T-helper 1 cell treated with Interleukin-12 subunit alpha and Interleukin-12 subunit beta and Interleukin-4 antibody, amounts not matched to agents 30 μg/mL and 1 μg/mL, for 36 hours (primary cell): ENCODE measurements around the gene SECISBP2.

Experiments used
- H3K27ac Mint-ChIP-seq: one replicate; pipeline ENCODE4 v1.8.0; 2021; ENCODE audit warnings: mild to moderate bottlenecking, mixed read lengths
- H3K27me3 Mint-ChIP-seq: one replicate; pipeline ENCODE4 v1.8.0; 2021; ENCODE audit warnings: low read depth, mixed read lengths
- H3K36me3 Mint-ChIP-seq: one replicate; pipeline ENCODE4 v1.8.0; 2021; ENCODE audit warnings: low read depth, mixed read lengths
- H3K4me1 Mint-ChIP-seq: one replicate; pipeline ENCODE4 v1.8.0; 2021; ENCODE audit warnings: low read depth, mixed read lengths
- H3K4me3 Mint-ChIP-seq: one replicate; pipeline ENCODE4 v1.8.0; 2021; ENCODE audit warnings: mild to moderate bottlenecking, moderate library complexity, mixed read lengths
- H3K9me3 Mint-ChIP-seq: one replicate; pipeline ENCODE4 v1.8.0; 2021; ENCODE audit warnings: mixed read lengths

SECISBP2 gene

DNA sequence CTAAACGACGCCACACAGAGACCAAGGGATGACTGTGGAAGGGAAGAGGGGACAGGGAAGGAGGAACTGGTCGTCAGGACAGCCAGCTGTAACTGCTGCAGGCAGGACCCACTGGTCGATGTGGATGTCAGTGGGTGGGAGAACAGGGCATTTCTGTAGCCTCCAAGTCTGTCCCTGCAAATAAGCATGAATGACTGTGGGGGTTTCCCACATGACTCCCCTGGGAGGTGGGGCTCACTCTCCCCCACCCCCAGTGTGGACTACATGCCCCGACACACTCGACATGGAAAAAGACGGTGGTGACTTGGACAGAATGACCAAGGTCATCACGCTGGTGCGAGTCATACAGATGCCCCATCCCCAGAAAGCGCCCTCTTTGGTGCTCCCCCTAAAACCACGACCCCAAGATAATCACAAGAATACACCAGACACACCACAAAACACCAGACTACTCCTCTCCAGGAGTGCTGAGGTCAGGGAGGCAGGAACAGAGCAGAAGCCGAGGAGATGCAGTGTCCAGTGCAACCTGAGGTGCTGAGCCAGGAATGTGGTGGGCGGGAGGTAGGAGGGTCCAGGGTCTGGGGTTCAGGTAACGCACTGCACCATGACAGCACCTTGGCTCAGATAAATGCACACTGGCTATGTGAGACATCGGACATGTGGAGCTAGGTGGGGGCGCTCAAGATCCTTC lies 64.9 kb downstream of the SECISBP2 start:
- Mint-ChIP-seq H3K4me3 (no peak overlapping the region), H3K27me3 (no peaks in the 10 kb centered on the region), H3K9me3 (no peaks in the 10 kb centered on the region), H3K4me1 (peaks cover 37% of the 10 kb centered on the region), H3K36me3 (peaks cover 69% of the 10 kb centered on the region), H3K27ac (peak overlapping the region; percentile 63)

DNA sequence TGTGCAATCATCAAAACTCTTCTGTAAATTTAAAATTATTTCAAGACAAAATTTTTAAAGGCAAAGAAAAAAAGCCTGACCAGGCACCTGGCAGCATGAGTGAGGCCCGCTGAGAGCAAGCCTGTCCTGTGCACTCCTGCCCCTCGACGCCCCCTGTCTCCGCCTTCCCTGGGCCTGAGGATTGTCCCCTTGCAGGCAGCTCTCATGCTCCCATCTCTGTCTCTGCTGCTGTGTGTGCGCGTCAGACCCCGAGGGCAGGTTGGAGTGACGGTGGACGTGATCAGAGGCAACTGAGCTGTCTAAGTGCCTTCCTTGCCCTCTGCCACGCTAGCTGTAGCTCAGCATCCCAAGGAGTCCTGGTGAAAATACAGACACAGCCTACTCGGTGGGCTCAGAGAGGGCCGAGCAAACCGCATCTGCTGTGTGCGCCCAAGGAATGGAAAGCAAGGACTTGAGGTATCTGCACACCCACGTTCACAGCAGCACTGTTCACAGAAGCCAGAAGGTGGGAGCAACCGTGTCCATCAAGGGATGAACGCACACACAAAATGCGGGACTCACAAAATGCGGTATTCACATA lies 65.5 kb downstream of the SECISBP2 start:
- Mint-ChIP-seq H3K27me3 (no peaks in the 10 kb centered on the region), H3K27ac (peak overlapping the region; percentile 57), H3K36me3 (peaks cover 68% of the 10 kb centered on the region), H3K4me1 (peaks cover 35% of the 10 kb centered on the region), H3K4me3 (no peak overlapping the region), H3K9me3 (no peaks in the 10 kb centered on the region)

DNA sequence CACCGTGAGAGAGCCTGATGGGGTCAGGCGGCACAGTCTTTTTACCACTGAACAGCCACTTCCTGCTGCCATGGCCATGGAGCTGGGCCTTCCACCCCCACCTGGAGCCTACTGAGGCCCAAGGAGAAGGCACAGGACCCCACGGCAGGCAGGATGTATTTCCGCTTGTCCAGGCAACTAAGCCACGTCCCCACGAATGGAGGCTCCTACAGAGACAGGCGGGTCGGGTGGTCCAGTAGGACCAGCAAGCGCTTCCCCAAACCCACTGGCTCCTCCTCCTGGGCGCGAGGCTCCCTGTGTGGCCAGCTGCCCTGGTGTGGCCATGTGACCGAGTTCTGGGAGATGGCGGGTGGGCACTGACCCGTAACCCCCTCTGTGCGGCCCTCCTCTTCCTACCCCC lies 66.5 kb downstream of the SECISBP2 start:
- Mint-ChIP-seq H3K36me3 (peaks cover 64% of the 10 kb centered on the region), H3K9me3 (no peaks in the 10 kb centered on the region), H3K4me1 (peaks cover 30% of the 10 kb centered on the region), H3K27ac (peak overlapping the region; percentile 55), H3K27me3 (no peaks in the 10 kb centered on the region), H3K4me3 (no peak overlapping the region)

DNA sequence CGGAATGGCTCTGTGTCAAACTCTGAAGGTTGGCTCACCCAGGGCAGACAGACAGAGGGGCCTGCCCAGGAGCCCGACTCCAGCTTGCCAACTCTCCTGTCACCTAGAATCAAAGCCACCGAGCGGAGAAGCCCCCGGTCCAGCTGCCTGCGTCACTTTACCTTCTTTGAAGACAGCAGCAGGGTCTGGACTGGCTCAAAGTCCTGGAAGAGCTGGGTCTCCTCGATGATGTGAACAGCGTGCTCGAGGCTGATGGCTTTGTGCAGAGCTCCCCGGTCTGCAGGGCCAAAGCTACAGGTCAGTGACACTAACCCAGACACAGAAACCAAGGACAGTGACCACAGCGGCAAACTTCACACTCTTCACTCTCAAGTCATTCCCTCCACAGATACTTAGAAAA lies 67.9 kb downstream of the SECISBP2 start:
- Mint-ChIP-seq H3K27ac (peak overlapping the region; percentile 9), H3K27me3 (no peaks in the 10 kb centered on the region), H3K9me3 (no peaks in the 10 kb centered on the region), H3K4me3 (no peak overlapping the region), H3K36me3 (peaks cover 70% of the 10 kb centered on the region), H3K4me1 (peaks cover 38% of the 10 kb centered on the region)

DNA sequence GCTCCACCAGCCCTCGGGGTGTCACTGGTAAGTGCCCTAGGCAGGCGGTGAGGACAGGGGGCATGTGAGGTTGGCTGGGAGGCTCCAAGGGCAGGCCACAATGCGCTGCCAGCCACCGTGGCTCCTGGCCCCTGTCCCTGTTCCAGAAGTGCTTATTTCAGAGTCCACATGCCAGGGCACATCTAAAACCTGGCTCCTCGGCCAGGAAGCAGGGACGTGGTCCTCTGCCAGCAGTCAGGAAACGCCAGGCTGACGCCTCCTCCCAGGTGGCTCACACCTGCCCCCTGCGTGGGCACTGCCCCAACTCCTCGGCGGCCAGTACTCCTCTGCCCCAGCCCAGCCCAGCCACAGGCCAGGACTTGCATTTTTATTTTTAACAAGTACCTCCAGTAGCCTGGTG lies 68.5 kb downstream of the SECISBP2 start:
- Mint-ChIP-seq H3K27me3 (no peaks in the 10 kb centered on the region), H3K36me3 (peaks cover 69% of the 10 kb centered on the region), H3K27ac (no peak overlapping the region), H3K4me1 (peaks cover 35% of the 10 kb centered on the region), H3K4me3 (no peak overlapping the region), H3K9me3 (no peaks in the 10 kb centered on the region)

DNA sequence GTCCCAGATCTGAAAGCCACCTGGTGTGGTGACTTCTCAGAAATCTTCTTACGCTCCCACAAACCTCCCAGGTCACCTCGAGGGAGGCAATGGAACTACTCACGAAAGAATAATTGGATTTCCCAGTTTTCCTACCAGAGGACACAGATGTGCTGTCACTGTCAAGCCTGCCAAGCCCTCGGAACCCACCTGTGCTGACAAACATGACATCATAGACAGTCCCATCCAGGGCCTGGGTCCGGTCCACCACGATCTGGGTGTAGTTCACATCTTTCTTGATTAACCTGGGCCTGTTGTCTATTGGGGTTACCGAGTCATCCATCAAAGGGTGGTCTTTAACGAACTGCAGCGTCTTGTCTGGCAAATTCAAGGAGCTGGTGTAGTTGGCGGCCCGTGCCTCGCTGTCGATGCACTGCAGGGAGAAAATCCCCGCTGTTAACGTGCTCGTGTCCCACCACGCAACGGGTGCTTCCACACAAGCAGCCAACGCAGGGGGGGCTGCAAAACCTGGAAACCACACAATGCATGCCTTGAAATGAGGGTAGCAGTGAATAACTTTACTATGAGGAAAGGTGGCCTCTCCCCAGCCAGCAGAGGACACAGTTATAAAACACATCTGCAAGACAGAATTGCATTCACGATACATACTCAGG lies 69.0 kb downstream of the SECISBP2 start:
- Mint-ChIP-seq H3K27me3 (no peaks in the 10 kb centered on the region), H3K4me1 (peaks cover 33% of the 10 kb centered on the region), H3K36me3 (peaks cover 70% of the 10 kb centered on the region)

DNA sequence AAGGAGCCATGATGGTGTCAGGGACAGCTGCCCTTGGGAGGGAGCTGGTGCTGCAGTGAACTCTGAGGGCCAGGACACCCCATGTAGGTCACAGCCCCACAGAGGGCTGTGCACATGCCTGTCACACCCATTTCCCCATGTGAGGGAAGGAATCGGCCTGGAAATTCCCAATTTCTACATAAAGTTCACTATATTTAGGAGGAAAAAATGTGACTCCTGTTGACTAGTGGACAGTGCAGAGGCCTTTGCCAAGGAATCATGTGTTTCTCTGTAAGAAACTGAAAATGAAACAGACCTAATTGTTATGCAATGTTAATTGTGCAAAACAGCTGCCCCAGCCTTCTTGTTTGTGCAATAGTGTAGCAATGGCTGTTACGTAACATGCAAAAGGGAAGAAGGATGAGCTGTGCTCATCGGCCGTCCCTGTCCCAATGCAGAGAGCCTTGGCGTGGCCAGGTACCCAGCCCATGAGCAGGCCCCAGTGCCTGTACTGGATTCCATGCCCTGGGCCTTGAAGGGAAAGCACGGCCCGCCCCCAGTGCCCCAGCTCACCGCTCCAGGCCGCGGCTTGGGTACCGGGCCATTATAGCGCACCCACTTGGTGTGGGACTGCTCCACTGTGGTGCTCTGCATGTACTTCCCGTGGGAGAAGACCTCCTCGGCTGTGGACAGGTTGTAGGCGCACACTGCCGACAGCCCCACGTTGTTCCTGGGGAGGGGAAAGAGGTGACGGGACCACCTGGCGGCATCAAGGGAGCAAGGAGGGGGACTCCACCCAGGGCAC lies 70.0 kb downstream of the SECISBP2 start:
- H3K36me3 Mint-ChIP-seq, result peaks cover 73% of the 10 kb centered on the region
- H3K27me3 Mint-ChIP-seq, result no peaks in the 10 kb centered on the region
- H3K9me3 Mint-ChIP-seq, result no peaks in the 10 kb centered on the region
- H3K4me3 Mint-ChIP-seq, result no peak overlapping the region
- peaks cover 29% of the 10 kb centered on the region for H3K4me1 Mint-ChIP-seq
- H3K27ac Mint-ChIP-seq, result peak overlapping the region; percentile 26

More for the DNA sequence above, 69.0 kb downstream of the SECISBP2 start:
- H3K9me3 Mint-ChIP-seq, result no peaks in the 10 kb centered on the region
- H3K4me3 Mint-ChIP-seq, result no peak overlapping the region
- H3K27ac Mint-ChIP-seq, result peak overlapping the region; percentile 6

DNA sequence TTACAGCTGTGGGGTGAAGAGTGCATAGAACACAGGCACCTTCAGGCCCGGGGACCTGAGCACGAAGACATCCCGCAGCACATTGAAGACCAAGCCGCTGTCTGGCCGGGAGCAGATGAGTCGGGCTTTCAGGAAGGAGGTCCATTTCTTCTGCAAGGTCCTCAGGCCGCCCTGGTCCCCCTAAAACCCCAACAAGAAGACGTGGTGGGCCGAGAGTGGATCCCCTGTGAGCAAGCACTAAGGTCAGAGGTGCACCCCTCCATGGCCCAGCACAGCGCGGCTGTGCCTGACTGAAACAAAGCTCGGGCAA lies 70.5 kb downstream of the SECISBP2 start:
- H3K4me1 Mint-ChIP-seq, result peaks cover 30% of the 10 kb centered on the region
- H3K27ac Mint-ChIP-seq, result no peak overlapping the region
- no peaks in the 10 kb centered on the region for H3K27me3 Mint-ChIP-seq
- peaks cover 74% of the 10 kb centered on the region for H3K36me3 Mint-ChIP-seq
- no peak overlapping the region for H3K4me3 Mint-ChIP-seq
- H3K9me3 Mint-ChIP-seq, result no peaks in the 10 kb centered on the region

DNA sequence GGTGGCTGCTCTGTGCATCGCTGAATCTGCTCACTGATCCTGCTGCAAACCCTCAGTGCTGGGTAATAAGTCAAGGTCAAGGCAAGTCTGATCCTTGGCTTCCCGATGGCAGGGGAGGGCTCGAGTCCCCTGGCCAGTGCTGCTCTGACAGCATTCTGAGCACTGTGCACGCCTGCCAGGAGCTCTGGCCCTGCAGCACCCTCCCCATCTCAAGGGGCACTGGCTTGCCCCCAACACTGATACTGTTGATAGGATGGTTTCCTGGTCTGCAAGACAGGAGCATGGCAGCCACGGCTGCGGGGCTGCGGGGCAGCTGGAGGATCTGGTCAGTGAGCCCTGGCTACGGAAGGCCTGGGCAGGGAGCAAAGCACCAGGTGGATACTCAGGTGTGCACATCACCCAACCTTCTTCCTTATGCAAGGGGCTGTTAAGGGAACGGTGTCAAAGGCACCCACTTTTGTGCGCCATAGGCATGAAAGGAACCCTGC lies 71.8 kb downstream of the SECISBP2 start:
- Mint-ChIP-seq H3K36me3 (peaks cover 77% of the 10 kb centered on the region), H3K27ac (peak overlapping the region; percentile 49)

DNA sequence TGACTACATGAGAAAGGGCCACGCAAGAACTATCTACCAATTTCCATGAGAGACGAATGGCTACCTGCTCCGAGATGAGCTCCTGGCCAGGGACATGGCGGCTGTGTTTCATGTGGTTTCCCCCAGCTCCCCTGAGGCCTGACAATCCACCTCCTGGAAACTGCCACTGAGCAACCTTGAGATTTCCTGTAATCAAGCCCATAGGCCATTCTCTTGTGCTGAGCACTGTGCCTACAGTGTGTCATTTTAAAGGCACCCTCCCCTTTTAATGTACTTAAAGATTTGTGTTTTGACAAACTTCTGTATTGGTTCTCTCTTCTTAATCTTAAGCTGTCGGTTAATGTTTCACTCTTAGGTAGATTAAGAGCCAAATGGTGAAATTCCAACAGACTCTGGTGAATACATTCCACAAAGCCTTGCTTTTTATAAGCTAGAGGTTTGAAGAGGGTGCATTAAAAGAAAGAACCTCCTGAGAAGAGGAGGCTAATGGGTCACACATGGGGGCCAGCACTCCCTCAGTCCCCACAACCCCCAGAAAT lies 72.3 kb downstream of the SECISBP2 start:
- no peak overlapping the region for H3K4me3 Mint-ChIP-seq
- no peaks in the 10 kb centered on the region for H3K27me3 Mint-ChIP-seq
- H3K4me1 Mint-ChIP-seq, result peaks cover 24% of the 10 kb centered on the region
- peaks cover 78% of the 10 kb centered on the region for H3K36me3 Mint-ChIP-seq
- H3K9me3 Mint-ChIP-seq, result no peaks in the 10 kb centered on the region
- H3K27ac Mint-ChIP-seq, result peak overlapping the region; percentile 57

More for the DNA sequence above, 71.8 kb downstream of the SECISBP2 start:
- Mint-ChIP-seq H3K27me3 (no peaks in the 10 kb centered on the region), H3K4me1 (peaks cover 24% of the 10 kb centered on the region), H3K4me3 (no peak overlapping the region), H3K9me3 (no peaks in the 10 kb centered on the region)

DNA sequence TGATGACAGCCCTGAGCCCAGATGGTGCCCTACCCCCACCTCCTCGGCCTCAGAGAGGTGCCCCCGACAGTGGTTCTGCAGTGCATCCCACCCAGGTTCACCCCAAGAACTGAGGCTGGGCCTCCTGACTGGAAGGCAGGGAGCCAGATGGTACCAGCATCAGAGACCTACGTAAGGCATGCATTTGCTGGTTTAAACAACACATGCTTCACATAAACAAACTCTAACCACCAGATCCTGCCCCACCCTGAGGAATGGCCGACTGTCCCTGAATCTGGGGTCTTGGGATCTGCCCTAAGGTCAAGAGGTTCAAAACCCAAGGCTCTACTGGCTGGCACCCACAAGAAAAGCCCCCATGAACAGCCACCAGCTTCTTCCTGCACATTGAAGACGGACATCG lies 73.3 kb downstream of the SECISBP2 start:
- Mint-ChIP-seq H3K4me3 (no peak overlapping the region), H3K4me1 (peaks cover 22% of the 10 kb centered on the region), H3K9me3 (no peaks in the 10 kb centered on the region), H3K36me3 (peaks cover 76% of the 10 kb centered on the region), H3K27me3 (no peaks in the 10 kb centered on the region), H3K27ac (peak overlapping the region; percentile 57)

DNA sequence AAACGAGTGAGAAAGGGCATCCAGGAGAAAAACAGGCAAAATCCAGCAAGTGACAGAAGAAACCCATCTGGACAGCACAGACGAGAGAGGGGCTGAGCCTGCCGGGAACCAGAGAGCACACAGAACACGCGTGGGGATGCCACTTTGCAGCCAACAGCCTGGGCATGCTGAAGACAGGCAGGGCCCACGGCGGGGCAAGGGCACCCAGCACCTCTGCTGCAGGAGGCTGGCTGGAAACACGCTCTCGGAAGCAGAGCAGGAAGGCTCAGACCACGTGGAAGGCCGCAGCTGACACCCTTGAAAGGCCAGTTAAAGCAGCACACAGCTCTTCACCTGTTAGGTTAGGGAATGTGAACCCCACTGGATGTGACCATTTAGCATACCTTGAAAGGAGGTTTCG lies 76.1 kb downstream of the SECISBP2 start:
- Mint-ChIP-seq H3K27ac (peak overlapping the region; percentile 49), H3K27me3 (no peaks in the 10 kb centered on the region), H3K4me3 (no peak overlapping the region), H3K4me1 (peaks cover 21% of the 10 kb centered on the region), H3K36me3 (peaks cover 85% of the 10 kb centered on the region), H3K9me3 (no peaks in the 10 kb centered on the region)

DNA sequence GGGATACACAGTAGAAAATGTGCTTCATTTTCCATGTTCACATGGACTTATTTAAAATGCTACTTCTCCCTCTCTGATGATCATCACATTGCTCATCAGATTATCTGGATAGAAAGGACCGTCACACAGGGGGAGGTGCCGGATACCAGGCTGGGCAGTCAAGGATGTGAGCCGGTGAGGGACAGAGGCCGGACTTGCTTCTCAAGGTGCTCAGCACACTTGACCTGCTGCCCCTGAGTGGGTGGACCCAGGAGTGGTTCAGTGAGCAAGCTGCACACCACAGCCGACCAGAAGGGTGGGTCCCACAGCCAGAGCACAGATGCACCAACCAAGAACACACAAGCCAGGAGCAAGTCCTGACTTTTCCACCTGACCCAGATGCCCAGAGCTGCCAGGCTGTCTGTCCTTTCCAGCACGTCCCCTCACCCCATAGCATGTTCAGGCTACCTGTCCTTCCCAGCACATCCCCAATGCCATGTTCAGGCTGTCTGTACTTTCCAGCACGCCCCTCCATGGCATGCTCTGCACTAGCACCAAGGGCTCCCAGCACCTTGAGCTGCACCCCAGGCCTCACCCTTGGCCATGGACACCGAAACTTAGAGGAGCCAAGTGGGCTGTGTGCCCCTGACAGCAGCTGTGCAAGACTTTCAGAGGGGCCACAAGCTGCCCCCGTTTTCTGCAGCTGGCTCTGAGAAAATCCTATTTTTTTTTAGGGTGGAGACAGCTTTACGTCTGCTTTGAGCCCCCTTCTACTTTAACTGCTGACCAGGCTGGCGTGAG lies 77.8 kb downstream of the SECISBP2 start:
- Mint-ChIP-seq H3K9me3 (no peaks in the 10 kb centered on the region), H3K27ac (peak overlapping the region; percentile 36), H3K4me3 (no peak overlapping the region), H3K36me3 (peaks cover 81% of the 10 kb centered on the region), H3K27me3 (no peaks in the 10 kb centered on the region), H3K4me1 (peaks cover 11% of the 10 kb centered on the region)

DNA sequence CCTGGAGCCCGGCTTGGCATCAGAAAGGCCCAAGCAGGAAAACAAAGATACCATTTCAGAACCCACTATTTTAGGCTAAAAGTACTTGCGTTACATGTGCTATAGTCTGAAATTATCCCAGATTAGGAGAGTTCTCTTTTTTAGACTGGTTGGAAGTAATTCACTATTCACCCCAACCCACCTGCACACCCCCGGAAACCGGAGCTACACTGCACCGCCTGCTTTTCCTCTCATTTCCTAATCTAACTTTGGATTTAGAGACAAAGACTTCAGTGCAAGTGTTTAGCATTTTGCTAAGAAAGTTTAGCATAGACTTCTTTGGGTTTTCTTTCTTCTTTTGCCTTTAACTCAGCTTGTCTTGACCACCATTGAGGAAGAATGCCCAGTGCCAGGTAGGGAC lies 79.2 kb downstream of the SECISBP2 start:
- Mint-ChIP-seq H3K27me3 (no peaks in the 10 kb centered on the region), H3K27ac (no peak overlapping the region), H3K36me3 (peaks cover 81% of the 10 kb centered on the region), H3K4me1 (peaks cover 17% of the 10 kb centered on the region), H3K4me3 (no peak overlapping the region), H3K9me3 (no peaks in the 10 kb centered on the region)
